G401.6 (cell line): Measurements from ENCODE around the gene GPRIN2.

Experiments
- FAIRE-seq: peaks from 2 replicates; lab custom pipeline; 2012; peaks lifted over from hg19 to GRCh38; lab: Jason Lieb, UNC

GPRIN2 gene

GRCh38 chr10:46548498-46549090 lies 7.9 kb downstream of the GPRIN2 start:
- FAIRE-seq: no peak

- FAIRE-seq: no peak
These were observed 8.6 kb downstream of the GPRIN2 start for GRCh38 chr10:46547541-46548497.

- FAIRE-seq: no peak
These were observed 9.6 kb downstream of the GPRIN2 start for GRCh38 chr10:46546591-46547540.

- FAIRE-seq: no peak
These were observed 10.4 kb downstream of the GPRIN2 start for GRCh38 chr10:46545861-46546590.

GRCh38 chr10:46544989-46545791 lies 11.3 kb downstream of the GPRIN2 start:
- FAIRE-seq: no peak

- FAIRE-seq: no peak
These were observed 12.7 kb downstream of the GPRIN2 start for GRCh38 chr10:46543466-46544377.

- FAIRE-seq: no peak
These were observed 13.6 kb downstream of the GPRIN2 start for GRCh38 chr10:46542567-46543465.

GRCh38 chr10:46541735-46542566 lies 14.5 kb downstream of the GPRIN2 start:
- no peak for FAIRE-seq

- FAIRE-seq: no peak
These were observed 15.3 kb downstream of the GPRIN2 start for GRCh38 chr10:46541017-46541661.

GRCh38 chr10:46540412-46541016 lies 15.9 kb downstream of the GPRIN2 start:
- FAIRE-seq: no peak

GRCh38 chr10:46539596-46540411 lies 16.7 kb downstream of the GPRIN2 start:
- no peak for FAIRE-seq

GRCh38 chr10:46538717-46539426 lies 17.6 kb downstream of the GPRIN2 start:
- no peak for FAIRE-seq

- FAIRE-seq: no peak
These were observed 18.3 kb downstream of the GPRIN2 start for GRCh38 chr10:46538155-46538554.

- no peak for FAIRE-seq
These were observed 19.1 kb downstream of the GPRIN2 start for GRCh38 chr10:46537309-46537708.

GRCh38 chr10:46536781-46537180 lies 19.7 kb downstream of the GPRIN2 start:
- FAIRE-seq: no peak
